Smooth muscle cell (in vitro differentiated cells): ENCODE data around the gene ZCCHC24. TPM values are rescaled to one million over a fixed set of nuclear protein-coding genes. Genes with fewer than 3 reads are reported as not detected.

Experiments
- DNase-seq: peaks from one replicate; lab custom pipeline; 2025; ENCODE audit not compliant: unreplicated experiment; lab: John Stamatoyannopoulos, UW
- H2AFZ ChIP-seq: fragments of 200-600 bp; sonication (generic); 2 replicates; pipeline ENCODE4 v1.6.0; 2016; ENCODE audit warnings: antibody characterized with exemption, low read depth, mild to moderate bottlenecking
- H3F3A ChIP-seq: fragments of 200-600 bp; sonication (generic); 2 replicates; pipeline ENCODE4 v1.6.0; 2017; ENCODE audit warnings: antibody characterized with exemption, low read depth
- H3K27ac ChIP-seq: fragments of 200-600 bp; sonication (generic); 2 replicates; pipeline ENCODE4 v1.5.1; 2016; ENCODE audit warnings: low read depth, mild to moderate bottlenecking
- H3K27me3 ChIP-seq: fragments of 200-600 bp; sonication (generic); 2 replicates; pipeline ENCODE4 v1.6.1; 2016; ENCODE audit warnings: low read depth, mild to moderate bottlenecking
- H3K36me3 ChIP-seq: fragments of 200-600 bp; sonication (generic); 2 replicates; pipeline ENCODE4 v1.5.1; 2016; ENCODE audit warnings: low read depth
- H3K4me1 ChIP-seq: fragments of 200-600 bp; sonication (generic); 2 replicates; pipeline ENCODE4 v1.5.1; 2016; ENCODE audit warnings: low read depth
- H3K4me2 ChIP-seq: fragments of 200-600 bp; sonication (generic); 2 replicates; pipeline ENCODE4 v1.6.0; 2016; ENCODE audit warnings: mild to moderate bottlenecking
- H3K4me3 ChIP-seq: fragments of 200-600 bp; sonication (generic); 2 replicates; pipeline ENCODE4 v1.5.1; 2016; ENCODE audit warnings: mild to moderate bottlenecking
- H3K79me2 ChIP-seq: fragments of 200-600 bp; sonication (generic); 2 replicates; pipeline ENCODE4 v1.6.0; 2016; ENCODE audit warnings: low read depth, mild to moderate bottlenecking
- H3K9ac ChIP-seq: fragments of 200-600 bp; sonication (generic); 2 replicates; pipeline ENCODE4 v1.6.0; 2016; ENCODE audit warnings: low read depth
- H3K9me3 ChIP-seq: fragments of 200-600 bp; sonication (generic); replicated peaks from 2 replicates; pipeline ENCODE4 v1.5.1; 2016; ENCODE audit warnings: low read depth
- H4K20me1 ChIP-seq: fragments of 200-600 bp; sonication (generic); 2 replicates; pipeline ENCODE4 v1.6.0; 2016; ENCODE audit warnings: low read depth
- WGBS: methylation state at CpG from one replicate; pipeline ENCODE4 v1.1.7; 2016; ENCODE audit warnings: low lambda C conversion rate; 5-methylcytosine and 5-hydroxymethylcytosine counted together
- polyA plus RNA-seq: library from polyadenylated mRNA; unstranded; fragments of >200 nt; fragmentation: Nextera tagmentation; extraction: Ambion mirVana; gene quantifications from 2 replicates; pipeline ENCODE4 v1.2.1, GENCODE V29; 2016
- total RNA-seq: library from RNA; depleted of rRNA; stranded (reverse); fragments of >200 nt; gene quantifications from 2 replicates; pipeline ENCODE4 v1.2.3, GENCODE V29; 2014
- TF ChIP-seq, protein P1 (sequence below): fragments of 200-600 bp; sonication (generic); IDR thresholded peaks from 2 replicates; pipeline ENCODE4 v1.5.1; 2017; ENCODE audit warnings: borderline replicate concordance, mild to moderate bottlenecking, antibody characterized with exemption; ENCODE audit not compliant: insufficient read depth, poor library complexity, severe bottlenecking

The ZCCHC24 gene
- total and polyA plus RNA-seq, 2 experiments from 2014 or later: 21.9 to 52.1 TPM

DNA sequence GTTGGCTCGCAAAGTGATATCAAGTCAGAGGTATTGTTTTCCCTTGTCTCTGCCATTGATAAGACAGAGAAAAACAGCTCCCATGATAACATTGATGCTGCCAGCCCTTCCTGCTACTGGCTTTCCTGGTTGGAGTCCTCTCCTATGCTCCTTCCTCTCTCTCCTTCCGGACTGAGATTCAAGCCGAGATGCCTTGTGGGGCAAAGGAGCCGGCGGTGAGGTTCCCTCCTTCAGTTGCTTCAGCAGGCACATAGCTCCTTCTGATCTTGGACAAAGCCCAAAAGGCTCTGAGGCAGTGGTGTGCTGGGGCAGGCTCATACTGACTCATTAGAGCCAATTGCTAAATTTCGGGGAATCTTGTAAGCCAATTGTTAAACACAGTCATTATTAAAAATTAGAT, 8.8 kb upstream of the ZCCHC24 start:
- no peaks in the 10 kb centered on the region for H3K36me3 ChIP-seq
- no peak overlapping the region for H3K9ac ChIP-seq
- TF ChIP-seq, protein P1, sequence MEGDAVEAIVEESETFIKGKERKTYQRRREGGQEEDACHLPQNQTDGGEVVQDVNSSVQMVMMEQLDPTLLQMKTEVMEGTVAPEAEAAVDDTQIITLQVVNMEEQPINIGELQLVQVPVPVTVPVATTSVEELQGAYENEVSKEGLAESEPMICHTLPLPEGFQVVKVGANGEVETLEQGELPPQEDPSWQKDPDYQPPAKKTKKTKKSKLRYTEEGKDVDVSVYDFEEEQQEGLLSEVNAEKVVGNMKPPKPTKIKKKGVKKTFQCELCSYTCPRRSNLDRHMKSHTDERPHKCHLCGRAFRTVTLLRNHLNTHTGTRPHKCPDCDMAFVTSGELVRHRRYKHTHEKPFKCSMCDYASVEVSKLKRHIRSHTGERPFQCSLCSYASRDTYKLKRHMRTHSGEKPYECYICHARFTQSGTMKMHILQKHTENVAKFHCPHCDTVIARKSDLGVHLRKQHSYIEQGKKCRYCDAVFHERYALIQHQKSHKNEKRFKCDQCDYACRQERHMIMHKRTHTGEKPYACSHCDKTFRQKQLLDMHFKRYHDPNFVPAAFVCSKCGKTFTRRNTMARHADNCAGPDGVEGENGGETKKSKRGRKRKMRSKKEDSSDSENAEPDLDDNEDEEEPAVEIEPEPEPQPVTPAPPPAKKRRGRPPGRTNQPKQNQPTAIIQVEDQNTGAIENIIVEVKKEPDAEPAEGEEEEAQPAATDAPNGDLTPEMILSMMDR: no peak
- H3K79me2 ChIP-seq: no peaks in the 10 kb centered on the region
- WGBS: 58% methylated on average over 6 of the region's 6 CpGs
- H4K20me1 ChIP-seq: no peaks in the 10 kb centered on the region
- no peak overlapping the region for H3K4me3 ChIP-seq
- H3K9me3 ChIP-seq: no peaks in the 10 kb centered on the region
- peak overlapping the region; percentile 37 for H3K4me2 ChIP-seq
- no peak for DNase-seq
- H3K27ac ChIP-seq: no peak overlapping the region
- H3K27me3 ChIP-seq: no peaks in the 10 kb centered on the region
- peaks cover 8% of the 10 kb centered on the region for H3F3A ChIP-seq
- H3K4me1 ChIP-seq: peaks cover 18% of the 10 kb centered on the region
- H2AFZ ChIP-seq: peak overlapping the region; percentile 31

DNA sequence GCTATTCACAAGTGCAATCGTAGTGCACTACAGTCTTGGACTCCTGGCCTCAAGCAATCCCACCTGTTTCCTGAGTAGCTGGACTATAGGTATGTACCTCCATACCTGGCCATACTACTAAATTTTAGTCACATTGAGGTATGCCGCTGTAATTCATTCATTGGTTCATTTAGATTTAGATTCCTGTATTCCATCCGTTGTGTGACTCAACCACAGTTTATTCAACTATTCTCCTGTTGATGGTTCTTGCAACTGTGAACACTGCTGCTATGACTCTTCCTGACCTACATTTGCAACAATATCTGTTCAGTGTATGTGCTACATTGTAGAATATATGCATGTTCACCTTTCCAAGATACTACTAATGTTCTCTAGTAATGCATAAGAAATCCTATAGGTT, 8.0 kb upstream of the ZCCHC24 start:
- DNase-seq: no peak
- WGBS: 73% methylated on average over 3 of the region's 3 CpGs
- Histone ChIP-seq H3K4me2 (peak overlapping the region; percentile 37), H3K79me2 (no peaks in the 10 kb centered on the region), H3K36me3 (no peaks in the 10 kb centered on the region), H3K27me3 (no peaks in the 10 kb centered on the region), H3K9ac (no peak overlapping the region), H3K4me1 (peaks cover 22% of the 10 kb centered on the region), H3K9me3 (no peaks in the 10 kb centered on the region), H3K27ac (peak overlapping the region; percentile 71), H2AFZ (no peak overlapping the region), H3F3A (peaks cover 13% of the 10 kb centered on the region), H3K4me3 (no peak overlapping the region), H4K20me1 (no peaks in the 10 kb centered on the region)
- TF ChIP-seq, protein P1: no peak

DNA sequence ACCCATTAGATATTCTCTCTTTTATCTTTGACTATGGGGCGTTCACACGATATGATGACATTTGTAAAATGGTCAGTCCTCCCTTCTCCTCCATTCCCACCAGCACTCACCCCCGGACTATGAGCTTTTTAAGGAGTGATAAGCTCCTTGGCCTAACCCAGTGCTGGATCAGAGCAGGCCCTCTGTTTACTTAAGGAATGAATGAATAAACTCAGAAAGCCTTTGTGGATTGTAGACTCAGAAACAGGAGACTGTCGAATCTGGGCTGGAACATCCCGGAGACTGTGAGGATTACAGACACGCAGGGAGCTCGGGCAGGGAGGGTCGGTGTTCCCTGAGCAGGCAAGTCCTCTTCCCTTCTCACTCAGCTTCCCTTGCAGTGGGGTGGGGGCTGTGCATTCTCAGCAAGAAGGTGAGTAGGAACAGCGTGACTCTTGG, 6.8 kb upstream of the ZCCHC24 start:
- Histone ChIP-seq H3K27me3 (no peaks in the 10 kb centered on the region), H3F3A (peaks cover 14% of the 10 kb centered on the region), H3K4me2 (peak overlapping the region; percentile 37), H3K27ac (peak overlapping the region; percentile 71), H3K79me2 (no peaks in the 10 kb centered on the region), H4K20me1 (no peaks in the 10 kb centered on the region), H3K9me3 (no peaks in the 10 kb centered on the region), H3K4me1 (peaks cover 22% of the 10 kb centered on the region), H3K4me3 (no peak overlapping the region), H3K36me3 (no peaks in the 10 kb centered on the region), H2AFZ (no peak overlapping the region), H3K9ac (no peak overlapping the region)
- 21% methylated on average over 9 of the region's 9 CpGs for WGBS
- TF ChIP-seq, protein P1: no peak
- DNase-seq: no peak

DNA sequence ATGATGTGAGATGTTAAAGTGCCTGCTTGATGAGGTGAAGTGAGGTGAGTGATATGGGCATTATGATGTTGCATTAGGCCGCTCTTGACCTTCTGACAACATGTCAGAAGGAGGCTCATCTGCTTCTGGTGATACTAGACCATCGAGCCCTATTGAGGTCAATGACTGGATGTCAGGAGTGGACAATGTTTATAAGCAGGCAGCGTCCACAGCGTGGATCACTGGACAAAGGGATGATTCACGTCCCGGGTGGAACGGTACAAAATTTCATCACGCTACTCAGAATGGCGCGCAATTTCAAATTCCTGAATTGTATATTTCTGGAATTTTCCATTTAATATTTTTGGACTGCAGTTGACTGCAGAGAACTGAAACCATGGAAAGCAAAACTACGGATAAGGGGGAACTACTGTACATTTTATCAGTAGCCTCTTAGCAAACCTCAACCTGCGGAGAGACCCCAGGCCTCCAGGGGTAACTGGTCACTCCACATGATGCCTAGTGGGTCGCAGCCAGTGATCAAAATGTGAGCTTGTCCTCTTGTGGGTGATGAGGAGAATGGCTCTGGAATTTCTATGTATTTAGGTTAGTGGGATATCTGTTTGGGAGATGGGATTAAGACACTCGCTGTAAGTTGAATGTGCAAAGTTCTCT, 5.7 kb upstream of the ZCCHC24 start:
- H3K79me2 ChIP-seq: no peaks in the 10 kb centered on the region
- no peaks in the 10 kb centered on the region for H3K9me3 ChIP-seq
- peak overlapping the region; percentile 37 for H3K4me2 ChIP-seq
- 84% methylated on average over 14 of the region's 14 CpGs for WGBS
- peaks cover 31% of the 10 kb centered on the region for H3K4me1 ChIP-seq
- no peaks in the 10 kb centered on the region for H3K27me3 ChIP-seq
- H3K4me3 ChIP-seq: no peak overlapping the region
- H3K27ac ChIP-seq: peak overlapping the region; percentile 71
- H4K20me1 ChIP-seq: no peaks in the 10 kb centered on the region
- H3K9ac ChIP-seq: no peak overlapping the region
- peaks cover 19% of the 10 kb centered on the region for H3F3A ChIP-seq
- TF ChIP-seq, protein P1: no peak
- H3K36me3 ChIP-seq: no peaks in the 10 kb centered on the region
- DNase-seq: no peak
- no peak overlapping the region for H2AFZ ChIP-seq
